GM19452 (cell line): ENCODE measurements around the gene ULBP2.
"Not testable (repeated sequence)": the region's sequence is repeated elsewhere in the genome, so short reads cannot be mapped to it uniquely, and the experiment has no call there.

Experiments
- ATAC-seq: cut with Tn5 transposase; IDR thresholded peaks from one replicate; pipeline ENCODE4 v1.9.1; 2021; ENCODE audit not compliant: unreplicated experiment

ULBP2 gene

GRCh38 chr6:149948616-149949015 is 6.8 kb downstream of the ULBP2 start:
- no peak for ATAC-seq

GRCh38 chr6:149950423-149950822 is 8.6 kb downstream of the ULBP2 start:
- no peak for ATAC-seq

- no peak for ATAC-seq
Measured at GRCh38 chr6:149951096-149951495, 9.3 kb downstream of the ULBP2 start.

GRCh38 chr6:149951626-149952025 is 9.8 kb downstream of the ULBP2 start:
- no peak for ATAC-seq

- ATAC-seq = not testable (repeated sequence)
Measured at GRCh38 chr6:149953390-149953789, 11.6 kb downstream of the ULBP2 start.

GRCh38 chr6:149953934-149954327 is 12.1 kb downstream of the ULBP2 start:
- ATAC-seq = not testable (repeated sequence)

GRCh38 chr6:149954328-149954983 is 12.6 kb downstream of the ULBP2 start:
- not testable (repeated sequence) for ATAC-seq

- not testable (repeated sequence) for ATAC-seq
Measured at GRCh38 chr6:149954984-149955653, 13.3 kb downstream of the ULBP2 start.

- ATAC-seq = not testable (repeated sequence)
Measured at GRCh38 chr6:149955654-149956317, 14.0 kb downstream of the ULBP2 start.

- not testable (repeated sequence) for ATAC-seq
Measured at GRCh38 chr6:149958124-149958523, 16.3 kb downstream of the ULBP2 start.

- ATAC-seq = not testable (repeated sequence)
Measured at GRCh38 chr6:149959806-149960205, 18.0 kb downstream of the ULBP2 start.

GRCh38 chr6:149960488-149960887 is 18.7 kb downstream of the ULBP2 start:
- no peak for ATAC-seq

- ATAC-seq = no peak
Measured at GRCh38 chr6:149961728-149962425, 20.1 kb downstream of the ULBP2 start.

GRCh38 chr6:149962461-149963211 is 20.8 kb downstream of the ULBP2 start:
- no peak for ATAC-seq

GRCh38 chr6:149963212-149963461 is 21.3 kb downstream of the ULBP2 start:
- ATAC-seq = peak; percentile 20

GRCh38 chr6:149963462-149964307 is 21.9 kb downstream of the ULBP2 start, which contains the start of gene ULBP1:
Gene ULBP1, plus strand, starts transcription at chr6:149963943. Its CDS starts 107 bp downstream, at chr6:149964050.
- ATAC-seq = peak; percentile 59

GRCh38 chr6:149964308-149965193 is 22.7 kb downstream of the ULBP2 start:
- no peak for ATAC-seq

- no peak for ATAC-seq
Measured at GRCh38 chr6:149965194-149966020, 23.6 kb downstream of the ULBP2 start.
